A673 (cell line): ENCODE data around the gene FBXL2.

Experiments used
- CTCF ChIP-seq: fragments of 300-800, 200-600 bp; sonication (generic); conservative IDR thresholded peaks from 2 replicates; pipeline ENCODE4 v1.5.1; 2017; ENCODE audit warnings: low read depth, mild to moderate bottlenecking, antibody characterized with exemption, low read length, moderate library complexity, mixed read lengths
- EZH2 ChIP-seq: fragments of 200-600 bp; sonication (generic); IDR thresholded peaks from 2 replicates; pipeline ENCODE4 v1.6.1; 2017; ENCODE audit warnings: borderline replicate concordance, low read depth, mild to moderate bottlenecking, mixed read lengths, antibody characterized with exemption, low read length; ENCODE audit not compliant: poor library complexity, severe bottlenecking

- TF ChIP-seq CTCF (no peak), EZH2 (no peak)
Measured at GRCh38 chr3:33380653-33381052, 103.4 kb downstream of the FBXL2 start.
